HG03095 (cell line): ENCODE measurements around the gene DPAGT1.
"Not testable (repeated sequence)": the region's sequence is repeated elsewhere in the genome, so short reads cannot be mapped to it uniquely, and the experiment has no call there.

Experiments used
- ATAC-seq: cut with Tn5 transposase; IDR thresholded peaks from one replicate; pipeline ENCODE4 v1.9.1; 2021; ENCODE audit warnings: moderate library complexity; ENCODE audit not compliant: unreplicated experiment

The DPAGT1 gene

GRCh38 chr11:119116235-119116594, 14.6 kb upstream of the DPAGT1 start:
- no peak for ATAC-seq

DNA sequence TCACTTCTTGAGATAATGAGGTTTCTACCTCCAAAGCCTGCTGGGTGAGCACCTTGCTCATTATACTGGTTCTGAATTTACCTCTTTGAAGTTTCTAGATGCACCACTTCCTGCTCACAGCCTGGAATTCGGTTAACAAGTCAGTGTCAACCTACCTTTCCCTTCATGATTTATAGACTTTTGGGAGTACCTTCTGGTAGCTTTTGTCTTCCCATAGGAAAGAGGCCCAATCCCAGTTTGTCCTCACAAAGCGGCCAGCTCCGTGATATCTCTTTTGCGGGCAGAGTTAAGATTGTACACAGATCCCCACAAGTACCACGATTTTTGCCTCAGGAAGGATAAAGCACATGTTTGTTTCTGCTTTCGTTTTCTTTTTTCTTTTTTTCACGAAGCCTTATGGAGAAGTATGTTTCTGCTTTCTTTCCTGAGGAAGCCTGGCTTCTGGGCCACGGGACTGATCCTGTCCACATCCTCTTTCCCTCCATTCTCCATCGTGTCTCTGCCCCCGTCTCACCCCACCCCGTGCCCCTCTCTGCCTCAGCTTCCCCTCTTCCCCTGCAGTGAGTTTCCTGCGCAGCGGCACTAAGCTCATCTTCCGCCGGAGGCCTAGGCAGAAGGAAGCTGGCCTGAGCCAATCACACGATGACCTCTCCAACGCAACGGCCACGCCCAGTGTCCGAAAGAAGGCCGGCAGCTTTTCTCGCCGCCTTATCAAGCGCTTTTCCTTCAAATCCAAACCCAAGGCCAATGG, 14.0 kb upstream of the DPAGT1 start:
- ATAC-seq: no peak

- ATAC-seq: no peak
Measured at GRCh38 chr11:119114351-119114750, 12.7 kb upstream of the DPAGT1 start.

GRCh38 chr11:119113716-119114115, 12.1 kb upstream of the DPAGT1 start:
- no peak for ATAC-seq

- no peak for ATAC-seq
Measured at GRCh38 chr11:119112314-119113020, 10.8 kb upstream of the DPAGT1 start.

GRCh38 chr11:119111361-119111925, 9.8 kb upstream of the DPAGT1 start:
- ATAC-seq: no peak

DNA sequence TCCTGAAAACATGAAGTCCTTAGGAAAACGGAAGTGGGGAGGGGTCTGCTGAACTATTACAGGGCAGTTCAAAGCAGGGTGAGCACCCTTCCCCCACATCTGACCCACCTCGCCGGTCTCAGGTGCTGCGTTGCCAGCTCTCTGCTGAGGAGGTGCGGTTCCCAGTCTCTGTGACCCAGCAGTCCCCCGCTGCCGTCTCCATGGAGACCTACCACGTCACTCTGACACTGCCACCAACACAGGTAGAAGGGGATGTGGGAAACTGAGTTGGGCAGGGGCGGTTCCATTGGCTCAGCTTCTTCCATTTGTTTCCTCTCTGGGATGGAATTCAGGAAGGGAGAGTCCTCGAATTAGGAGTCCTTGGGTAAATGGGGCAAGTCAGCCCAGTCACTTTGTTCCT, 8.8 kb upstream of the DPAGT1 start:
- ATAC-seq: no peak

GRCh38 chr11:119109843-119110242, 8.2 kb upstream of the DPAGT1 start:
- no peak for ATAC-seq

DNA sequence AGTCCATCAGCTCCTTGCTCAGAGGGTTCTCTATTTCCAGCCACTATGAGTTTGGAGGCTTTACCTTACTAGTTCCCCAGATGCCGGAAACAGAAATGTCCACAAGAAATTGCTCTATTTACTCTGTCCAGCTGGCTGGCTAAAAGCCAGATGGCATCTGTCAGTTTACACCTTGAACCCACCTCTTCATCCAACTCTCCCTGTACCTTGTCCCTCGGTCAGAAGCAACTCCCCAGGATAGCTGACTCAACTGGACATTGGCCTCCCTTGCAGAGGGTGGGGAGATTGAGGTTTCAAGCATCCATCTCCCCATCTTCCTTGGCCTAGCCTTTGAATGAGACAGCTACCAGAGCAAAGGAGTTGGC, 7.2 kb upstream of the DPAGT1 start:
- no peak for ATAC-seq

DNA sequence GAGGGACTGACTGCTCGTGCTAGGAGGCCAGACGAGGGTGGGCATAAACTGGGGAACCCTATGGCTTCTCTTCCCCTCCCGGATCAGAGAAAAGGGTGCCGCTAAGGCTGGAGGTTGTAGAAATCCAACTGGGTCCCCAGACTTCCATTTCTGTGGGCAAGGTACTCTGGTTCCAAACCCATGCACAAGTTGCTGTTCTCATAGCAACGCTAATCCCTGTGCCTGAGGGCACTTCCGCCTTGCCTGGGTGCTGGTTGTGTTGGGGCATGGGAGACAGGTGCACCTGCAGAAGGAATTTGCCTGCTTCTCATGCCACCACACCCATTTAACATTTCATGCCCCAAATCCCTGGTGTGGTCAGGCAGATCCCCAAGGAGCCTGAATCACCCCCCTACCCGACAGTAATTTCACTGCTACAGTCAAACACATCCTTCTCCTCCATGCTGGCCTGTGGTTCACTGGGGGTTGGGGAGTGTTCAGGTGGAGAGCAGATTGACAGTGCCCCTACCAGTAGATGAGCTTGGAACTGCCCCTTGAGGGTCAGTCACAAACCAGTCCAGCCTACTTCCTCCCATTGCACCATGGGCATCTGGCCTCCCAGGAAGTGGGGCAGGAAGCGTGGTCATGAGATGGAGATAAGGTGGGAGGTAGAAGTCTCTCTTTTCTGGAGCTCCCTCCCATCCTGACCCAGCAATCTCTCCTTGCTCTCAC, 6.6 kb upstream of the DPAGT1 start:
- no peak for ATAC-seq

- no peak for ATAC-seq
Measured at GRCh38 chr11:119107538-119108145, 6.0 kb upstream of the DPAGT1 start.

GRCh38 chr11:119106564-119107537, 5.2 kb upstream of the DPAGT1 start, which contains the start of gene C2CD2L:
Gene C2CD2L, plus strand, starts transcription at chr11:119107344. Its CDS starts 398 bp downstream, at chr11:119107742.
- ATAC-seq: peak; percentile 64

DNA sequence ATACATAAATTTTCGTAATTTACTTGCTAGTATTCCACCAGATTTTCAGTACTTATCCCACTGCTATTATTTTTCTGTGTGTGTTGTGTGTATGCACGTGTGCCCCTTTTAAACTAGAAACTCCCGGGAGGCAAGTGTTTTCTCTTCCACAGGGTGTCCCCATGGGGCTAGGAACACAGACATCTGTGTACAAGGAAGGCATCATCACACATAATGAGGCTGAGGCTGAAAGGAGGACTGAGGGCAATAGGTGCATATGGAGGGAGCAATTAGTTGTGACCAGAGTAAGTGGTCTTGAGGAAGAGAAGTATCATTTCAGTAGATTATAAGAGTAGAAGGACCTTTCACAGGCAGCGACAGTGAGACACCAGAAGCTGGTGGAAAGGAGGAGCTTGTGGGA, 2.1 kb upstream of the DPAGT1 start:
- no peak for ATAC-seq

- not testable (repeated sequence) for ATAC-seq
Measured at GRCh38 chr11:119103161-119103664, 1.6 kb upstream of the DPAGT1 start.

GRCh38 chr11:119100994-119101758, 477 bp downstream of the DPAGT1 start:
- ATAC-seq: no peak

GRCh38 chr11:119100246-119100970, 1.2 kb downstream of the DPAGT1 start:
- no peak for ATAC-seq

DNA sequence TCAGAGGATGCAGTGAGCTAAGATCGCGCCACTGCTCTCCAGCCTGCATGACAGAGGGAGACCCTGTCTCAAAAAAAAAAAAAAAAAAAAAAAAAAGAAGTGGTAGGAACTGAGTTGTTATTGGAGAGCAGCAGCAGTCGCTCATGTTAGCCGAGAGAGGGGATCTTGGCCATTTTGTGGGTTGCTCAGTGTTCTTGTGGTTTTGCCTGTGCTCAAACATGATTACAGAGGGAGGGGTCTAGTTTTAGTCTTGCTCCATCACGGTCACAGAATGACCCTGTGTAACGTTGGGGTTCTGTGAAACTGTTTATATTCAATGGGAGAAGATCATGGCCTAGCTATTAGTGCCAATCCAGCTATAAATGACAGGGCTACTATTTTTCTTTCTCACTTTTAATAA, 1.9 kb downstream of the DPAGT1 start:
- no peak for ATAC-seq
